H1 (cell line): ENCODE measurements around the gene KIAA0513. TPM values are rescaled to one million over a fixed set of nuclear protein-coding genes. Genes with fewer than 3 reads are reported as not detected.

ENCODE experiments used
- CTCF ChIA-PET: fragments of 300-600 bp; sonication (Branson Sonifier 250); formaldehyde crosslinking; loops from one replicate; lab custom pipeline; 2021; ENCODE audit not compliant: partially characterized antibody; lab: Charles Lee
- POLR2A ChIA-PET: fragments of 300-600 bp; sonication (Branson Sonifier 250); formaldehyde crosslinking; loops from one replicate; lab custom pipeline; 2021; ENCODE audit warnings: inconsistent platforms; ENCODE audit not compliant: partially characterized antibody; lab: Charles Lee
- DNase-seq, 2 experiments: peaks; one replicate each; pipeline versions ENCODE4 v3.0.0 to v3.0.0-alpha.2; 2010 to 2022; ENCODE audit warnings: low spot score in 2 of 2, low read depth in 1 of 2, mixed read lengths in 1 of 2
- FAIRE-seq: peaks from 2 replicates; lab custom pipeline; 2011; peaks lifted over from hg19 to GRCh38; lab: Jason Lieb, UNC
- H2AFZ ChIP-seq: 2 replicates; pipeline ENCODE4 v1.8.1; 2012; ENCODE audit warnings: low read length, inconsistent platforms
- H2AK5ac ChIP-seq: 2 replicates; pipeline ENCODE4 v1.6.1; 2013; ENCODE audit warnings: low read depth, low read length
- H2BK120ac ChIP-seq: replicated peaks from 2 replicates; pipeline ENCODE3; 2013; ENCODE audit warnings: low read depth, low read length, inconsistent platforms
- H2BK12ac ChIP-seq: 2 replicates; pipeline ENCODE4 v1.6.1; 2013; ENCODE audit warnings: low read depth, low read length
- H2BK15ac ChIP-seq: 2 replicates; pipeline ENCODE4 v1.6.1; 2013; ENCODE audit warnings: low read length
- H2BK20ac ChIP-seq: 2 replicates; pipeline ENCODE4 v1.6.1; 2013; ENCODE audit warnings: low read length
- H2BK5ac ChIP-seq: 2 replicates; pipeline ENCODE4 v1.6.1; 2013; ENCODE audit warnings: low read depth, low read length
- H3K14ac ChIP-seq: 2 replicates; pipeline ENCODE4 v1.6.1; 2013; ENCODE audit warnings: inconsistent platforms; ENCODE audit not compliant: insufficient read length
- H3K18ac ChIP-seq: 2 replicates; pipeline ENCODE4 v1.6.1; 2013; ENCODE audit warnings: low read length; ENCODE audit errors: extremely low read depth
- H3K23ac ChIP-seq: 2 replicates; pipeline ENCODE4 v1.6.1; 2013; ENCODE audit warnings: inconsistent platforms; ENCODE audit not compliant: insufficient read length
- H3K23me2 ChIP-seq: 2 replicates; pipeline ENCODE4 v1.6.1; 2013; ENCODE audit warnings: low read depth, low read length
- H3K27ac ChIP-seq: 2 replicates; pipeline ENCODE4 v1.6.1; 2011; ENCODE audit warnings: low read depth, low read length, inconsistent platforms
- H3K27me3 ChIP-seq, 4 experiments: replicated peaks in 1 of 4; 1 replicate in 1 of 4; 2 replicates in 3 of 4; pipeline versions ENCODE4 v1.6.1 to v1.8.1; 2011 to 2013; ENCODE audit warnings: low read length in 3 of 4, mild to moderate bottlenecking in 3 of 4, inconsistent platforms in 2 of 4, mixed read lengths in 2 of 4, moderate library complexity in 1 of 4; ENCODE audit not compliant: control insufficient read depth in 3 of 4, insufficient read depth in 3 of 4; ENCODE audit errors: extremely low read depth in 1 of 4
- H3K36me3 ChIP-seq, 4 experiments: 2 replicates each; pipeline versions ENCODE4 v1.6.1 to v1.8.1; 2011 to 2013; ENCODE audit warnings: mild to moderate bottlenecking in 4 of 4, low read length in 3 of 4, moderate library complexity in 2 of 4, control low read depth in 1 of 4, inconsistent platforms in 1 of 4; ENCODE audit not compliant: insufficient read depth in 4 of 4, control insufficient read depth in 2 of 4
- H3K4ac ChIP-seq: replicated peaks from 2 replicates; pipeline ENCODE3; 2013; ENCODE audit warnings: low read length, low read depth, mixed read lengths, inconsistent platforms; ENCODE audit not compliant: insufficient read length
- H3K4me1 ChIP-seq, 4 experiments: replicated peaks in 1 of 4; 1 replicate in 1 of 4; 2 replicates in 3 of 4; pipeline versions ENCODE4 v1.6.1 to v1.8.1; 2011 to 2013; ENCODE audit warnings: low read length in 3 of 4, inconsistent platforms in 2 of 4, mixed read lengths in 1 of 4; ENCODE audit not compliant: insufficient read depth in 4 of 4, control insufficient read depth in 3 of 4
- H3K4me2 ChIP-seq, 2 experiments: 2 replicates each; pipeline versions ENCODE4 v1.6.1 to v1.8.1; 2011 to 2013; ENCODE audit warnings: low read depth in 2 of 2, low read length in 2 of 2, control low read depth in 1 of 2, inconsistent platforms in 1 of 2, mild to moderate bottlenecking in 1 of 2; ENCODE audit not compliant: insufficient read depth in 1 of 2
- H3K4me3 ChIP-seq, 4 experiments: fragments of 200-600, 300-600 bp in 1 of 4; sonication (generic), shearing (Covaris generic), sonication (Bioruptor Twin) in 1 of 4; 2 replicates each; pipeline versions ENCODE4 v1.5.1 to v1.8.1; 2011 to 2016; ENCODE audit warnings: low read length in 4 of 4, low read depth in 3 of 4, control low read depth in 2 of 4, inconsistent platforms in 2 of 4, mild to moderate bottlenecking in 2 of 4, mixed read lengths in 1 of 4, moderate library complexity in 1 of 4; ENCODE audit not compliant: insufficient read depth in 2 of 4; ENCODE audit errors: extremely low read depth in 1 of 4
- H3K56ac ChIP-seq: replicated peaks from 2 replicates; pipeline ENCODE3; 2013; ENCODE audit warnings: low read depth, mild to moderate bottlenecking, mixed read lengths, low read length, inconsistent platforms; ENCODE audit not compliant: insufficient read length
- H3K79me1 ChIP-seq: 2 replicates; pipeline ENCODE4 v1.6.1; 2013; ENCODE audit warnings: low read depth, low read length, control low read depth
- H3K79me2 ChIP-seq, 2 experiments: 2 replicates each; pipeline versions ENCODE4 v1.6.1 to v1.8.1; 2012 to 2013; ENCODE audit warnings: low read length in 2 of 2, mild to moderate bottlenecking in 2 of 2, inconsistent platforms in 1 of 2; ENCODE audit not compliant: insufficient read depth in 2 of 2, control insufficient read depth in 1 of 2
- H3K9ac ChIP-seq, 4 experiments: replicated peaks in 1 of 4; 1 replicate in 1 of 4; 2 replicates in 3 of 4; pipeline versions ENCODE4 v1.6.1 to v1.8.1; 2011 to 2013; ENCODE audit warnings: low read depth in 3 of 4, low read length in 3 of 4, control low read depth in 2 of 4, mild to moderate bottlenecking in 2 of 4, moderate library complexity in 2 of 4, inconsistent platforms in 1 of 4; ENCODE audit errors: extremely low read depth in 1 of 4
- H3K9me3 ChIP-seq, 2 experiments: 2 replicates each; pipeline versions ENCODE4 v1.6.1 to v1.8.1; 2012 to 2013; ENCODE audit warnings: mild to moderate bottlenecking in 2 of 2, moderate library complexity in 2 of 2, control low read depth in 1 of 2, inconsistent platforms in 1 of 2, low read depth in 1 of 2, low read length in 1 of 2, mixed read lengths in 1 of 2; ENCODE audit not compliant: insufficient read depth in 2 of 2
- H4K20me1 ChIP-seq, 2 experiments: replicated peaks in 1 of 2; 2 replicates each; pipeline versions ENCODE3 to v1.8.1; 2011 to 2013; ENCODE audit warnings: inconsistent platforms in 2 of 2, low read length in 2 of 2, mild to moderate bottlenecking in 1 of 2; ENCODE audit not compliant: insufficient read depth in 2 of 2, control insufficient read depth in 1 of 2
- H4K5ac ChIP-seq: 2 replicates; pipeline ENCODE4 v1.6.1; 2013; ENCODE audit warnings: low read length, low read depth, mixed read lengths, inconsistent platforms; ENCODE audit not compliant: insufficient read length
- H4K8ac ChIP-seq: 2 replicates; pipeline ENCODE4 v1.8.0; 2013; ENCODE audit warnings: mild to moderate bottlenecking, moderate library complexity, low read length, inconsistent platforms; ENCODE audit not compliant: insufficient read depth; ENCODE audit errors: extremely low read depth
- H4K91ac ChIP-seq: replicated peaks from 2 replicates; pipeline ENCODE3; 2013; ENCODE audit warnings: low read length, mixed read lengths, inconsistent platforms; ENCODE audit not compliant: insufficient read length
- BRCA1 ChIP-seq: IDR thresholded peaks from 2 replicates; pipeline ENCODE4 v1.6.1; 2012; ENCODE audit warnings: low read depth, low read length, improper control_type of control experiment
- CHD2 ChIP-seq: IDR thresholded peaks from 2 replicates; pipeline ENCODE4 v1.6.1; 2012; ENCODE audit warnings: low read length, improper control_type of control experiment
- CTBP2 ChIP-seq: IDR thresholded peaks from 2 replicates; pipeline ENCODE4 v1.7.0; 2011; ENCODE audit warnings: borderline replicate concordance, mild to moderate bottlenecking, moderate library complexity, mixed read lengths, low read length; ENCODE audit not compliant: insufficient read depth, insufficient read length
- FOSL1 ChIP-seq: IDR thresholded peaks from 2 replicates; pipeline ENCODE4 v1.6.1; 2011; ENCODE audit warnings: mild to moderate bottlenecking, low read depth, low read length, moderate library complexity; ENCODE audit not compliant: insufficient read depth
- HDAC2 ChIP-seq, 2 experiments: fragments of 300-600 bp in 1 of 2; sonication (generic) in 1 of 2; IDR thresholded peaks; 2 replicates each; pipeline ENCODE4 v1.6.1; 2011 to 2012; ENCODE audit warnings: low read depth in 2 of 2, low read length in 2 of 2, mild to moderate bottlenecking in 2 of 2, moderate library complexity in 2 of 2, borderline replicate concordance in 1 of 2, inconsistent platforms in 1 of 2
- JUND ChIP-seq: IDR thresholded peaks from 2 replicates; pipeline ENCODE4 v1.6.1; 2011; ENCODE audit warnings: mild to moderate bottlenecking, improper control_type of control experiment, low read length
- MAFK ChIP-seq: IDR thresholded peaks from 2 replicates; pipeline ENCODE4 v1.6.1; 2012; ENCODE audit warnings: low read depth, mild to moderate bottlenecking, improper control_type of control experiment, low read length
- SRF ChIP-seq: IDR thresholded peaks from 2 replicates; pipeline ENCODE4 v1.6.1; 2011; ENCODE audit warnings: mild to moderate bottlenecking, low read depth, low read length, moderate library complexity
- TCF12 ChIP-seq: IDR thresholded peaks from 2 replicates; pipeline ENCODE4 v1.6.1; 2011; ENCODE audit warnings: low read depth, mild to moderate bottlenecking, low read length
- YY1 ChIP-seq: IDR thresholded peaks from 2 replicates; pipeline ENCODE4 v1.6.1; 2011; ENCODE audit warnings: low read depth, mild to moderate bottlenecking, low read length
- ZNF274 ChIP-seq: IDR thresholded peaks from 2 replicates; pipeline ENCODE4 v1.7.0; 2012; ENCODE audit warnings: low read length, borderline replicate concordance; ENCODE audit errors: extremely low read depth
- WGBS, 2 experiments: shearing (Covaris generic) in 1 of 2; methylation state at CpG; one replicate each; pipeline versions ENCODE4 v1.1.6 to v1.1.7; 2013 to 2015; ENCODE audit warnings: low lambda C conversion rate in 2 of 2, mixed read lengths in 2 of 2, inconsistent platforms in 1 of 2, low coverage in 1 of 2, missing lambda C conversion rate in 1 of 2; ENCODE audit not compliant: insufficient replicate concordance in 2 of 2, insufficient coverage in 1 of 2, insufficient read length in 1 of 2; ENCODE audit errors: extremely low coverage in 1 of 2, missing lambda C conversion rate in 1 of 2; 5-methylcytosine and 5-hydroxymethylcytosine counted together
- polyA plus RNA-seq, 7 experiments: library from polyadenylated mRNA; depleted of rRNA in 3 of 7; stranded (reverse) in 5 of 7; unstranded in 2 of 7; fragments of >200 nt in 5 of 7; fragments of 200-250 nt in 2 of 7; gene quantifications; 1 replicate in 5 of 7; 2 replicates in 1 of 7; 4 replicates in 1 of 7; pipeline versions ENCODE4 v1.2.1 to v1.2.3, GENCODE V29; 2011 to 2013; ENCODE audit warnings: missing spikeins in 2 of 7, mixed read lengths in 2 of 7
- total RNA-seq: library from RNA; stranded (reverse); fragmentation: NEBNext Ultra II Directional; extraction: Animal tissue kit (Norgen Biotek cat#: 25700); gene quantifications from 2 replicates; pipeline ENCODE4 v1.2.1, GENCODE V29; 2021

Gene KIAA0513
- total and polyA plus RNA-seq, 2 of the 8 experiments (the other 6 are each of a cell fraction or from before 2014, with no cell fraction given) = 2.1 to 6.1 TPM

DNA sequence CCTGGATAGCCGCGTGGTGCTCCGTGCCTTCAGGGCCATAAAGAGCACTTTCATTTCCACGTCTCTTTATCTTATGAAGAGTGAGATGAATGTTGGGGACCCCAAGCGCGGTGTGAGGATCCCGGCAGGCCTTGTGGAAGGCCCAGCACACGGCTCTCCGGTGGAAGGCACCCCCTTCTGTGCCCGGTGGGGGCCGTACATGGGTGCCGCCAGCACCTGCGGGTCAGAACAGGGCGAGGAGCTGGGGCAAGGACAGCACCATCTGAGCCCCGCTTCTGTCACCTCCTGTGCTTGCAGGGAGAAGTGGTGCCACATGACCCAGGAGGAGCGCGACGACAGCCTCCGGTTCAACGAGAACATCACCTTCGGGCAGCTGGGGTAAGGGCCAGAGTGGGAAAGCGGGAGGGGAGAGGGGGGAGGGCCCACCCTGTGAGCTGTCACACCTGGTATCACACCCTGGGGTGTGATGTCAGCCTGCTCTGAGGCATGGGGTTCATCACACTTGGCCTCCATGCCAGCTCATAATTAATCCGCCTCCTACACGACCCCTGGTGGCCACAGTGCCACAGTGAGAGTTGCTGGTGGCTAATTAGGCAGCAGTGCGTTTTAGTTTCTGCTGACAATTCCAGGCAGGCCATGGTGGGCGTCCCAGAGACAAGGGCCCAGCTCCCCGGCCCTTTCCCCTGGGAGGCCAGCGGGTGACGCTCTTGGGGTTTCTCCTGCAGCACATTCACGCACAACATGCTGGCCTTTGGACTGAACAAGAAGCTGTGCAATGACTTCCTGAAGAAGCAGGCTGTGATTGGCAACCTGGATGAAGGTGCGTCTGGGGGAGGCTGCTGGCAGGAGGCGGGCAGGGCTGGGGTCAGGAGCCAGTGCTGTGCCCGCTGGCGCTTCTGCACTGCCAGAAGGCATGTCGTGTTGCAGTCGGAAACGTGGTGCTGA, 59.0 kb downstream of the KIAA0513 start:
- Histone ChIP-seq H3K9ac (no peak overlapping the region), H2AK5ac (no peak overlapping the region), H3K4me1 (peaks cover 11 to 21% (median 19%) of the 10 kb centered on the region in 4 experiments), H3K9me3 (no peaks in the 10 kb centered on the region), H2AFZ (no peak overlapping the region), H4K20me1 (peaks cover 0 to 2% of the 10 kb centered on the region in 2 experiments), H2BK12ac (no peak overlapping the region; the same call in 1 of the 2 replicates), H2BK15ac (no peak overlapping the region; the same call in 1 of the 2 replicates), H3K4me2 (no peak overlapping the region), H3K27ac (no peak overlapping the region), H4K8ac (no peak overlapping the region; the same call in 1 of the 2 replicates), H3K79me2 (no peaks in the 10 kb centered on the region), H4K5ac (no peak overlapping the region), H3K79me1 (no peaks in the 10 kb centered on the region), H2BK5ac (no peak overlapping the region; the same call in 1 of the 2 replicates), H3K4me3 (no peak overlapping the region), H4K91ac (peak overlapping the region; percentile 18), H3K27me3 (peaks cover 8 to 39% (median 32%) of the 10 kb centered on the region in 4 experiments), H3K14ac (no peak overlapping the region), H3K4ac (peak overlapping the region; percentile 80), H3K23me2 (peaks cover 7% of the 10 kb centered on the region; the same call in 1 of the 2 replicates), H2BK120ac (no peak overlapping the region), H3K23ac (no peak overlapping the region), H2BK20ac (no peak overlapping the region), H3K56ac (no peak overlapping the region), H3K18ac (no peak overlapping the region), H3K36me3 (no peaks in the 10 kb centered on the region)
- CTCF ChIA-PET = interaction anchor here (0.6 to 4.4 kb wide), 43 partner anchors 9 to 468 kb away, joined by 3 to 29 read pairs (median 4); partner anchors contain the start of genes KIAA0513 and ZDHHC7
- POLR2A ChIA-PET = interaction anchor here (0.8 kb wide), 1 partner anchor 10 kb away, joined by 5 read pairs; no protein-coding TSS in a partner anchor
- DNase-seq (peak; percentile 44 to 89), FAIRE-seq (peak; percentile 79)
- WGBS, 2 experiments = 73% methylated on average over 36 of the region's 37 CpGs; no CpG with 5 or more reads in 1 of the 2 experiments
- TF ChIP-seq SRF = no peak
- no peak for TF ChIP-seq CHD2
- TF ChIP-seq FOSL1 = no peak
- TF ChIP-seq HDAC2 (IDR thresholded peaks at IDR 0.05; ENCODE audit: borderline replicate concordance in 1 of 2, low read depth in 2 of 2, low read length in 2 of 2) = no peak
- TF ChIP-seq BRCA1 = no peak
- peak; percentile 64; the same call in 1 of the 2 replicates for TF ChIP-seq YY1
- TF ChIP-seq CTBP2 = no peak
- no peak for TF ChIP-seq ZNF274
- TF ChIP-seq JUND = no peak
- no peak for TF ChIP-seq MAFK
- TF ChIP-seq TCF12 = no peak
